ENCODE measurements around the gene AMOT. TPM values are rescaled to one million over a fixed set of nuclear protein-coding genes. Genes with fewer than 3 reads are reported as not detected.

Gene AMOT
- total RNA-seq, 1 donor, result 5.1 TPM

GRCh38 chrX:112735147-112735546, 105.5 kb downstream of the AMOT start:
- no peaks in the 10 kb centered on the region for H3K4me1 ChIP-seq (ENCODE audit: insufficient read depth, low read length)
- H3K4me2 ChIP-seq (ENCODE audit: insufficient read depth, low read length), result no peak overlapping the region
- no peaks in the 10 kb centered on the region for H3K36me3 ChIP-seq (ENCODE audit: insufficient read depth, low read length)
- no peaks in the 10 kb centered on the region for H4K20me1 ChIP-seq (ENCODE audit: insufficient read depth, low read length)
- H2AFZ ChIP-seq (ENCODE audit: low read length), result no peak overlapping the region
- no peaks in the 10 kb centered on the region for H3K9me3 ChIP-seq (ENCODE audit: low read depth, low read length)
- H3K27ac ChIP-seq (ENCODE audit: low read depth, low read length), result no peak overlapping the region
- no peak overlapping the region for H3K4me3 ChIP-seq (ENCODE audit: insufficient read depth, low read length)
- no peak for DNase-seq (ENCODE audit: insufficient read length, low spot score, missing footprints)
- no peaks in the 10 kb centered on the region for H3K79me2 ChIP-seq (ENCODE audit: insufficient read depth, low read length)
- TF ChIP-seq CTCF (IDR thresholded peaks at IDR 0.05; ENCODE audit: extremely low read depth, low read depth, low read length), result no peak
- H3K27me3 ChIP-seq (ENCODE audit: insufficient read depth, low read length), result peaks cover 16% of the 10 kb centered on the region

GRCh38 chrX:112734290-112734689, 106.3 kb downstream of the AMOT start:
- H3K4me1 ChIP-seq (ENCODE audit: insufficient read depth, low read length), result no peaks in the 10 kb centered on the region
- H3K79me2 ChIP-seq (ENCODE audit: insufficient read depth, low read length), result no peaks in the 10 kb centered on the region
- TF ChIP-seq CTCF (IDR thresholded peaks at IDR 0.05; ENCODE audit: extremely low read depth, low read depth, low read length), result no peak
- peak overlapping the region; percentile 4 for H2AFZ ChIP-seq (ENCODE audit: low read length)
- peak overlapping the region; percentile 32 for H3K4me3 ChIP-seq (ENCODE audit: insufficient read depth, low read length)
- peak overlapping the region; percentile 11 for H3K4me2 ChIP-seq (ENCODE audit: insufficient read depth, low read length)
- no peaks in the 10 kb centered on the region for H4K20me1 ChIP-seq (ENCODE audit: insufficient read depth, low read length)
- H3K27ac ChIP-seq (ENCODE audit: low read depth, low read length), result no peak overlapping the region
- peaks cover 13% of the 10 kb centered on the region for H3K27me3 ChIP-seq (ENCODE audit: insufficient read depth, low read length)
- H3K36me3 ChIP-seq (ENCODE audit: insufficient read depth, low read length), result no peaks in the 10 kb centered on the region
- H3K9me3 ChIP-seq (ENCODE audit: low read depth, low read length), result no peaks in the 10 kb centered on the region
- DNase-seq (ENCODE audit: insufficient read length, low spot score, missing footprints), result no peak

- Histone ChIP-seq H2AFZ (ENCODE audit: low read length) (no peak overlapping the region), H3K9me3 (ENCODE audit: low read depth, low read length) (no peaks in the 10 kb centered on the region), H3K4me3 (ENCODE audit: insufficient read depth, low read length) (no peak overlapping the region), H3K27me3 (ENCODE audit: insufficient read depth, low read length) (peaks cover 13% of the 10 kb centered on the region), H4K20me1 (ENCODE audit: insufficient read depth, low read length) (no peaks in the 10 kb centered on the region), H3K27ac (ENCODE audit: low read depth, low read length) (no peak overlapping the region), H3K79me2 (ENCODE audit: insufficient read depth, low read length) (no peaks in the 10 kb centered on the region), H3K4me1 (ENCODE audit: insufficient read depth, low read length) (no peaks in the 10 kb centered on the region), H3K4me2 (ENCODE audit: insufficient read depth, low read length) (no peak overlapping the region), H3K36me3 (ENCODE audit: insufficient read depth, low read length) (no peaks in the 10 kb centered on the region)
- DNase-seq (ENCODE audit: insufficient read length, low spot score, missing footprints), result peak; percentile 29
- peak; percentile 49 for TF ChIP-seq CTCF (IDR thresholded peaks at IDR 0.05; ENCODE audit: extremely low read depth, low read depth, low read length)
Observed at GRCh38 chrX:112731793-112732192, 108.8 kb downstream of the AMOT start.

Small RNA genes lying within 50 kb of the gene (small RNA-seq; reads per million reads assigned to genes)
- gene RN7SL266P, result not detected

Other genes starting within 250 kb of the AMOT start
- not detected in 2 replicates for gene LHFPL1, start 160.9 kb downstream of the AMOT start, total RNA-seq

All from osteoblast (primary cell).